K562 (cell line): ENCODE data around the gene KPTN. TPM values are rescaled to one million over a fixed set of nuclear protein-coding genes. Genes with fewer than 3 reads are reported as not detected.
A peak's percentile ranks its signal among the peaks of the same experiment; 100 is the strongest.

Experiments
- ATAC-seq: fragments of 200-7000 bp; cut with Tn5 transposase; 3 replicates; pipeline ENCODE4 v1.9.1; 2020; ENCODE audit warnings: moderate library complexity
- BruUV-seq: library from RNA; stranded (reverse); fragments of 400-500 nt; replicated peaks from 2 replicates; lab custom pipeline; 2021; lab: Mats Ljungman, UMichigan
- CTCF ChIA-PET: fragments of 300-600 bp; formaldehyde crosslinking; extraction: SDS; loops from one replicate; lab custom pipeline; 2021; ENCODE audit warnings: low intra/inter-chr PET ratio; lab: Yijun Ruan, JAX
- POLR2A ChIA-PET: fragments of 300-600, 350-650 bp; sonication (Branson Sonifier 250); formaldehyde crosslinking; extraction: SDS; loops from one replicate; lab custom pipeline; 2021; ENCODE audit warnings: antibody characterized with exemption, inconsistent platforms; lab: Yijun Ruan, JAX
- DNase-seq, 4 experiments: peaks; one replicate each; pipeline versions ENCODE4 v3.0.0 to v3.0.0-alpha.2; 2011 to 2018; ENCODE audit warnings: low spot score in 3 of 4, mixed read lengths in 3 of 4; ENCODE audit errors: extremely low read depth in 1 of 4
- FAIRE-seq: peaks from 2 replicates; lab custom pipeline; 2011; peaks lifted over from hg19 to GRCh38; lab: Jason Lieb, UNC
- H2AFZ ChIP-seq: 2 replicates; pipeline ENCODE4 v1.6.0; 2011; ENCODE audit warnings: low read depth, low read length, control low read depth, inconsistent platforms
- H3K27ac ChIP-seq: fragments of 200-600 bp; 3 replicates; pipeline ENCODE4 v1.8.0; 2011; ENCODE audit warnings: low read depth, mild to moderate bottlenecking, control low read depth, inconsistent platforms, low read length, moderate library complexity, mixed read lengths; ENCODE audit errors: extremely low read depth
- H3K27me3 ChIP-seq, 2 experiments: fragments of 300-600 bp in 1 of 2; 2 replicates in 1 of 2; 3 replicates in 1 of 2; pipeline versions ENCODE4 v1.6.0 to v1.8.0; 2011; ENCODE audit warnings: inconsistent platforms in 2 of 2, low read length in 2 of 2, mild to moderate bottlenecking in 1 of 2, mixed read lengths in 1 of 2, moderate library complexity in 1 of 2; ENCODE audit not compliant: control insufficient read depth in 2 of 2, insufficient read depth in 2 of 2
- H3K36me3 ChIP-seq: fragments of 300-600 bp; 3 replicates; pipeline ENCODE4 v1.8.0; 2011; ENCODE audit warnings: mild to moderate bottlenecking, low read length, inconsistent platforms; ENCODE audit not compliant: control insufficient read depth, insufficient read depth
- H3K4me1 ChIP-seq, 2 experiments: fragments of 200-600 bp in 1 of 2; replicated peaks in 1 of 2; 2 replicates in 1 of 2; 3 replicates in 1 of 2; pipeline versions ENCODE4 v1.5.1 to v1.8.0; 2011; ENCODE audit warnings: inconsistent platforms in 2 of 2, low read length in 2 of 2, mild to moderate bottlenecking in 1 of 2, mixed read lengths in 1 of 2, moderate library complexity in 1 of 2; ENCODE audit not compliant: control insufficient read depth in 2 of 2, insufficient read depth in 2 of 2
- H3K4me2 ChIP-seq: 2 replicates; pipeline ENCODE4 v1.6.1; 2011; ENCODE audit warnings: low read length, control low read depth, inconsistent platforms, mixed read lengths; ENCODE audit not compliant: insufficient read depth
- H3K4me3 ChIP-seq: fragments of 200-600 bp; sonication (generic), shearing (Covaris generic); 2 replicates; pipeline ENCODE4 v1.5.1; 2016; ENCODE audit warnings: control low read depth, inconsistent platforms
- H3K79me2 ChIP-seq: fragments of 200-600 bp; 3 replicates; pipeline ENCODE4 v1.8.0; 2011; ENCODE audit warnings: low read length, inconsistent platforms; ENCODE audit not compliant: control insufficient read depth, insufficient read depth
- H3K9ac ChIP-seq, 2 experiments: 2 replicates each; pipeline versions ENCODE4 v1.6.0 to v1.6.1; 2011; ENCODE audit warnings: low read depth in 2 of 2, low read length in 2 of 2, control low read depth in 1 of 2, inconsistent platforms in 1 of 2, mild to moderate bottlenecking in 1 of 2, mixed read lengths in 1 of 2; ENCODE audit not compliant: insufficient read depth in 1 of 2
- H3K9me1 ChIP-seq: one replicate; pipeline ENCODE4 v1.6.0; 2011; ENCODE audit warnings: inconsistent platforms, mild to moderate bottlenecking, low read length, moderate library complexity; ENCODE audit not compliant: control insufficient read depth, insufficient read depth
- H3K9me3 ChIP-seq: replicated peaks from 2 replicates; pipeline ENCODE4 v1.5.1; 2011; ENCODE audit warnings: low read depth, low read length, inconsistent platforms; ENCODE audit not compliant: control insufficient read depth, insufficient read depth
- H4K20me1 ChIP-seq: replicated peaks from 2 replicates; pipeline ENCODE4 v1.6.1; 2011; ENCODE audit warnings: low read length, inconsistent platforms, mixed read lengths; ENCODE audit not compliant: control insufficient read depth, insufficient read depth
- ARHGAP35 ChIP-seq: fragments of 450-650 bp; IDR thresholded peaks from 2 replicates; pipeline ENCODE4 v1.6.1; 2018; ENCODE audit not compliant: partially characterized antibody
- ETV5 ChIP-seq: sonication (generic); formaldehyde crosslinking; IDR thresholded peaks from 2 replicates; pipeline ENCODE4 v1.4.0; 2020; ENCODE audit warnings: low read depth, mild to moderate bottlenecking, missing genetic modification reagents
- NCOA1 ChIP-seq: fragments of 450-650 bp; IDR thresholded peaks from 2 replicates; pipeline ENCODE4 v1.6.1; 2016; ENCODE audit warnings: low read depth
- WGBS: fragments of 100-300 bp; shearing (Covaris generic); methylation state at CpG from one replicate; pipeline ENCODE4 v1.1.6; 2016; ENCODE audit warnings: low coverage, mixed read lengths; ENCODE audit not compliant: insufficient coverage; ENCODE audit errors: missing lambda C conversion rate; 5-methylcytosine and 5-hydroxymethylcytosine counted together
- in situ Hi-C: fragments of 300-500 bp; cut with MboI; formaldehyde crosslinking; loops from 4 replicates; pipeline ENCODE4 v1.15.0; 2018; ENCODE audit warnings: inconsistent platforms, mixed read lengths
- intact Hi-C: fragments of 100-400 bp; cut with micrococcal nuclease; formaldehyde crosslinking; loops from 2 replicates; pipeline ENCODE4 v1.14.2; 2022
- polyA plus RNA-seq, 8 experiments: library from polyadenylated mRNA; depleted of rRNA in 4 of 8; stranded (reverse) in 5 of 8; unstranded in 3 of 8; fragments of >200 nt; fragmentation: Nextera tagmentation in 2 of 8; fragmentation: Illumina TruSeq in 1 of 8; extraction: Ambion mirVana in 2 of 8; extraction: Trizol in 1 of 8; gene quantifications; 2 replicates each; pipeline versions ENCODE4 v1.2.1 to v1.2.3, GENCODE V29; 2011 to 2014; ENCODE audit warnings: inconsistent platforms in 1 of 8, missing spikeins in 1 of 8
- total RNA-seq, 7 experiments: library from RNA; depleted of rRNA in 6 of 7; stranded (reverse); fragments of >200 nt in 6 of 7; fragmentation: Illumina TruSeq in 2 of 7; extraction: Trizol in 2 of 7; gene quantifications; 2 replicates each; pipeline versions ENCODE4 v1.2.1 to v1.2.3, GENCODE V29; 2011 to 2021; ENCODE audit warnings: low replicate concordance in 1 of 7
- TF ChIP-seq, protein P1 (sequence below): fragments of 450-650 bp; IDR thresholded peaks from 2 replicates; pipeline ENCODE4 v1.6.1; 2016; ENCODE audit warnings: borderline replicate concordance

The KPTN gene
- total and polyA plus RNA-seq, 9 of the 15 experiments (the other 6 are each of a cell fraction or from before 2014, with no cell fraction given), result 0.56 to 18.2 (median 8.5) TPM

DNA sequence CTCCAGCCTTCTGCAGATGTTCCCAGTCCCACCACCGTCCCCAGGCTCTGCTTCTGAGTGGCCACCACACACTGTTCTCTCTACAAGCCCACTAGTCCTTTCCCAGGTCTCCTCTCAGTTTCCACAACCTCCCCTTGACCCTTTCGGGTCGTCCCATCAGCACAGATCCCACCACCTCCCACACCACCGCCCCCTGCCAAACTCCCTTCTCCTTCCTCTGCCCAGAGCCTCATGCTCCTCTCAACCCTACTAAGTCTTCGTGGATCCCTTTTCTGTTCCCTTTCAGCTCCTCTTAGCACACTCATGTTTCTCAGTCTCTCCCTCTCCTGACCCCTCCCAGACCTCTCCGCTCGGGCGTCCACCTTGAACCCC, 28.9 kb upstream of the KPTN start:
- no peak for ATAC-seq
- Histone ChIP-seq H3K4me3 (peak overlapping the region; percentile 96), H3K9ac (peak overlapping the region; percentile 46 to 82), H3K36me3 (peaks cover 28% of the 10 kb centered on the region; the same call in 2 of the 3 replicates), H3K4me2 (peak overlapping the region; percentile 74), H3K9me1 (no peaks in the 10 kb centered on the region), H3K27ac (peak overlapping the region; percentile 61), H3K9me3 (no peaks in the 10 kb centered on the region), H3K79me2 (peaks cover 67% of the 10 kb centered on the region), H3K4me1 (peaks cover 20 to 50% of the 10 kb centered on the region in 2 experiments), H2AFZ (no peak overlapping the region), H3K27me3 (no peaks in the 10 kb centered on the region), H4K20me1 (peaks cover 11% of the 10 kb centered on the region)
- POLR2A ChIA-PET, result interaction anchor here (0.6 to 2.3 kb wide), 4 partner anchors 9 to 64 kb away, joined by 3 to 8 read pairs (median 3); partner anchors contain the start of gene KPTN
- TF ChIP-seq ARHGAP35, result peak; percentile 49
- 0 out of 2 replicates have a peak, but pooled peaks have one; percentile 16 for TF ChIP-seq NCOA1
- no peak for TF ChIP-seq ETV5 (CRISPR knock-in tag)
- TF ChIP-seq, protein P1, sequence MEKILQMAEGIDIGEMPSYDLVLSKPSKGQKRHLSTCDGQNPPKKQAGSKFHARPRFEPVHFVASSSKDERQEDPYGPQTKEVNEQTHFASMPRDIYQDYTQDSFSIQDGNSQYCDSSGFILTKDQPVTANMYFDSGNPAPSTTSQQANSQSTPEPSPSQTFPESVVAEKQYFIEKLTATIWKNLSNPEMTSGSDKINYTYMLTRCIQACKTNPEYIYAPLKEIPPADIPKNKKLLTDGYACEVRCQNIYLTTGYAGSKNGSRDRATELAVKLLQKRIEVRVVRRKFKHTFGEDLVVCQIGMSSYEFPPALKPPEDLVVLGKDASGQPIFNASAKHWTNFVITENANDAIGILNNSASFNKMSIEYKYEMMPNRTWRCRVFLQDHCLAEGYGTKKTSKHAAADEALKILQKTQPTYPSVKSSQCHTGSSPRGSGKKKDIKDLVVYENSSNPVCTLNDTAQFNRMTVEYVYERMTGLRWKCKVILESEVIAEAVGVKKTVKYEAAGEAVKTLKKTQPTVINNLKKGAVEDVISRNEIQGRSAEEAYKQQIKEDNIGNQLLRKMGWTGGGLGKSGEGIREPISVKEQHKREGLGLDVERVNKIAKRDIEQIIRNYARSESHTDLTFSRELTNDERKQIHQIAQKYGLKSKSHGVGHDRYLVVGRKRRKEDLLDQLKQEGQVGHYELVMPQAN, result 0 out of 2 replicates have a peak, but pooled peaks have one; percentile 15
- WGBS, result 22% methylated on average over 7 of the region's 8 CpGs
- DNase-seq, result no peak
- in situ Hi-C loops (no loop called here), intact Hi-C loops (no loop called here)
- CTCF ChIA-PET, result no interaction called here
- BruUV-seq, result no TSS peak
- no peak for FAIRE-seq
